ENCODE results near the gene UTS2R. TPM values are rescaled to one million over a fixed set of nuclear protein-coding genes. Genes with fewer than 3 reads are reported as not detected.

Gene UTS2R
- total RNA-seq, 1 donor from 2014 or later: 7.2 TPM

GRCh38 chr17:82392941-82393340 is 21.4 kb downstream of the UTS2R start:
- peaks cover 3% of the 10 kb centered on the region for H3K27me3 Mint-ChIP-seq (ENCODE audit: unreplicated experiment)
- peaks cover 4% of the 10 kb centered on the region for H3K36me3 Mint-ChIP-seq (ENCODE audit: unreplicated experiment)
- no peak overlapping the region for H3K4me3 Mint-ChIP-seq (ENCODE audit: unreplicated experiment)
- no peak for TF ChIP-seq CTCF (IDR thresholded peaks at IDR 0.05; ENCODE audit: partially characterized antibody, unreplicated experiment)
- DNase-seq: no peak
- H3K4me1 Mint-ChIP-seq (ENCODE audit: low read depth, unreplicated experiment): peaks cover 10% of the 10 kb centered on the region
- no peak overlapping the region for H3K27ac Mint-ChIP-seq (ENCODE audit: unreplicated experiment)
- peaks cover 6% of the 10 kb centered on the region for H3K9me3 Mint-ChIP-seq (ENCODE audit: unreplicated experiment)

GRCh38 chr17:82394278-82394677 is 22.7 kb downstream of the UTS2R start:
- Mint-ChIP-seq H3K4me3 (ENCODE audit: unreplicated experiment) (no peak overlapping the region), H3K27me3 (ENCODE audit: unreplicated experiment) (peaks cover 5% of the 10 kb centered on the region), H3K4me1 (ENCODE audit: low read depth, unreplicated experiment) (peaks cover 14% of the 10 kb centered on the region), H3K36me3 (ENCODE audit: unreplicated experiment) (peaks cover 4% of the 10 kb centered on the region), H3K9me3 (ENCODE audit: unreplicated experiment) (peaks cover 5% of the 10 kb centered on the region), H3K27ac (ENCODE audit: unreplicated experiment) (no peak overlapping the region)
- no peak for TF ChIP-seq CTCF (IDR thresholded peaks at IDR 0.05; ENCODE audit: partially characterized antibody, unreplicated experiment)
- no peak for DNase-seq

GRCh38 chr17:82396601-82397435 is 25.3 kb downstream of the UTS2R start:
- Mint-ChIP-seq H3K36me3 (ENCODE audit: unreplicated experiment) (peaks cover 4% of the 10 kb centered on the region), H3K27me3 (ENCODE audit: unreplicated experiment) (peaks cover 5% of the 10 kb centered on the region), H3K4me3 (ENCODE audit: unreplicated experiment) (no peak overlapping the region), H3K27ac (ENCODE audit: unreplicated experiment) (peak overlapping the region; percentile 38), H3K9me3 (ENCODE audit: unreplicated experiment) (peaks cover 11% of the 10 kb centered on the region), H3K4me1 (ENCODE audit: low read depth, unreplicated experiment) (peaks cover 27% of the 10 kb centered on the region)
- TF ChIP-seq CTCF (IDR thresholded peaks at IDR 0.05; ENCODE audit: partially characterized antibody, unreplicated experiment): no peak
- no peak for DNase-seq

GRCh38 chr17:82397449-82398335 is 26.1 kb downstream of the UTS2R start:
- peaks cover 5% of the 10 kb centered on the region for H3K27me3 Mint-ChIP-seq (ENCODE audit: unreplicated experiment)

More at GRCh38 chr17:82397449-82398335, 26.1 kb downstream of the UTS2R start:
- Mint-ChIP-seq H3K36me3 (ENCODE audit: unreplicated experiment) (peaks cover 4% of the 10 kb centered on the region), H3K4me3 (ENCODE audit: unreplicated experiment) (no peak overlapping the region), H3K27ac (ENCODE audit: unreplicated experiment) (no peak overlapping the region), H3K4me1 (ENCODE audit: low read depth, unreplicated experiment) (peaks cover 24% of the 10 kb centered on the region), H3K9me3 (ENCODE audit: unreplicated experiment) (peaks cover 8% of the 10 kb centered on the region)
- DNase-seq: peak; percentile 23
- TF ChIP-seq CTCF (IDR thresholded peaks at IDR 0.05; ENCODE audit: partially characterized antibody, unreplicated experiment): no peak

Measured in glutamatergic neuron (in vitro differentiated cells).